Measurements from ENCODE around the gene MMAB. TPM values are rescaled to one million over a fixed set of nuclear protein-coding genes. Genes with fewer than 3 reads are reported as not detected.

MMAB gene
- total RNA-seq, 2 experiments from 2014 or later: 35.4 to 40.9 TPM

GRCh38 chr12:109513977-109514376 is 59.3 kb downstream of the MMAB start:
- Mint-ChIP-seq H3K27ac (no peak overlapping the region), H3K36me3 (peaks cover 18% of the 10 kb centered on the region)
- CTCF ChIA-PET: no interaction called here

DNA sequence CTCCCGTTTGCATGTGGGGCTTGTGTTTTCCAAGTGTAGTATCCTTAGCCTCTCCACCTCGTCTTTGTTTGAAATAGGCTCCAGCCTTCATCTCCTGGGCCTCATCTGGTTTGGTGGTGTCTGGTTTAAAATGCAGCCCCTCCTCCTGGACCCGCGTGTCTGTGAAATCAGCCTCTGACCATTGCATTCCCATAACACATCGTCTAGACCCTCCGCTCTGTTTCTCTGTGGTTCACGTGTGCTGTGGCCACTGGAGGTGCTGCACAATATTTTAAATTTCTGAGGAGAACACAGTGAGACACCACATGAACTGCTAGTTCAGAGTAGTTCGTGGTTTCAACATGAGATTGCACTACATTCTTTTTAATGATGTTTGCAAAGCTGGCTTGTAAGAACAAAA is 60.3 kb downstream of the MMAB start:
- DNase-seq: no peak
- H3K4me1 Mint-ChIP-seq: no peaks in the 10 kb centered on the region
- H3K36me3 Mint-ChIP-seq: peaks cover 17% of the 10 kb centered on the region
- CTCF ChIA-PET: no interaction called here
- no peaks in the 10 kb centered on the region for H3K9me3 Mint-ChIP-seq (ENCODE audit: low read depth)
- H3K27ac Mint-ChIP-seq: no peak overlapping the region
- ATAC-seq: no peak
- no peak overlapping the region for H3K4me3 Mint-ChIP-seq
- H3K27me3 Mint-ChIP-seq: no peaks in the 10 kb centered on the region

More at GRCh38 chr12:109513977-109514376, 59.3 kb downstream of the MMAB start:
- Mint-ChIP-seq H3K4me1 (peaks cover 2% of the 10 kb centered on the region), H3K9me3 (ENCODE audit: low read depth) (no peaks in the 10 kb centered on the region), H3K27me3 (no peaks in the 10 kb centered on the region), H3K4me3 (no peak overlapping the region)
- DNase-seq (no peak), ATAC-seq (no peak)

GRCh38 chr12:109512608-109513007 is 60.7 kb downstream of the MMAB start:
- peaks cover 14% of the 10 kb centered on the region for H3K36me3 Mint-ChIP-seq
- CTCF ChIA-PET: no interaction called here
- no peak for ATAC-seq

GRCh38 chr12:109510196-109510595 is 63.1 kb downstream of the MMAB start:
- H3K27ac Mint-ChIP-seq: no peak overlapping the region
- H3K9me3 Mint-ChIP-seq (ENCODE audit: low read depth): no peaks in the 10 kb centered on the region
- peaks cover 15% of the 10 kb centered on the region for H3K36me3 Mint-ChIP-seq
- H3K4me1 Mint-ChIP-seq: no peaks in the 10 kb centered on the region
- CTCF ChIA-PET: no interaction called here
- H3K4me3 Mint-ChIP-seq: no peak overlapping the region
- ATAC-seq: no peak
- H3K27me3 Mint-ChIP-seq: no peaks in the 10 kb centered on the region
- DNase-seq: no peak

More at GRCh38 chr12:109512608-109513007, 60.7 kb downstream of the MMAB start:
- no peak for DNase-seq
- H3K9me3 Mint-ChIP-seq (ENCODE audit: low read depth): no peaks in the 10 kb centered on the region
- no peaks in the 10 kb centered on the region for H3K27me3 Mint-ChIP-seq
- H3K27ac Mint-ChIP-seq: no peak overlapping the region
- no peaks in the 10 kb centered on the region for H3K4me1 Mint-ChIP-seq
- H3K4me3 Mint-ChIP-seq: no peak overlapping the region

GRCh38 chr12:109504068-109504467 is 69.2 kb downstream of the MMAB start:
- H3K9me3 Mint-ChIP-seq (ENCODE audit: low read depth): no peaks in the 10 kb centered on the region

More at GRCh38 chr12:109504068-109504467, 69.2 kb downstream of the MMAB start:
- Mint-ChIP-seq H3K27me3 (no peaks in the 10 kb centered on the region), H3K27ac (no peak overlapping the region), H3K36me3 (peaks cover 18% of the 10 kb centered on the region), H3K4me1 (no peaks in the 10 kb centered on the region), H3K4me3 (no peak overlapping the region)
- no peak for DNase-seq
- ATAC-seq: no peak
- CTCF ChIA-PET: no interaction called here

Other genes with a start within 250 kb of the MMAB start
- not detected for gene MYO1H, start 225.6 kb downstream of the MMAB start, total RNA-seq
- gene KCTD10, start 96.2 kb downstream of the MMAB start, total RNA-seq: 10 to 100 TPM; 27.2 to 43.2 TPM
- gene UBE3B, start 95.9 kb downstream of the MMAB start, total RNA-seq: 10 to 100 TPM; 36.6 to 39.0 TPM
- gene MVK, start 290 bp upstream of the MMAB start, total RNA-seq: 10 to 100 TPM; 21.7 to 27.4 TPM
- gene FAM222A, start 140.3 kb upstream of the MMAB start, total RNA-seq: 1 to 10 TPM in 1 of 2 experiments, under 1 TPM in 1; 0.70 to 1.6 TPM

All from activated CD8-positive, alpha-beta memory T cell treated with anti-CD3 and anti-CD28 coated beads, Interleukin-2, amount 10 ng/mL, durations not matched to agents 7 days and 5 days (primary cell).